Stimulated activated CD4-positive, alpha-beta T cell treated with anti-CD3 and anti-CD28 coated beads, Interleukin-4, amount 100 ng/mL, for 1 hour (primary cell): ENCODE measurements around the gene CHCHD4.

ENCODE experiments used
- DNase-seq: peaks from one replicate; pipeline ENCODE4 v3.0.0-alpha.2; 2020

CHCHD4 gene

GRCh38 chr3:14148041-14148985 lies 23.6 kb upstream of the CHCHD4 start:
- no peak for DNase-seq

- no peak for DNase-seq
Measured at GRCh38 chr3:14147617-14148016, 22.9 kb upstream of the CHCHD4 start.

GRCh38 chr3:14147066-14147435 lies 22.4 kb upstream of the CHCHD4 start:
- no peak for DNase-seq

DNA sequence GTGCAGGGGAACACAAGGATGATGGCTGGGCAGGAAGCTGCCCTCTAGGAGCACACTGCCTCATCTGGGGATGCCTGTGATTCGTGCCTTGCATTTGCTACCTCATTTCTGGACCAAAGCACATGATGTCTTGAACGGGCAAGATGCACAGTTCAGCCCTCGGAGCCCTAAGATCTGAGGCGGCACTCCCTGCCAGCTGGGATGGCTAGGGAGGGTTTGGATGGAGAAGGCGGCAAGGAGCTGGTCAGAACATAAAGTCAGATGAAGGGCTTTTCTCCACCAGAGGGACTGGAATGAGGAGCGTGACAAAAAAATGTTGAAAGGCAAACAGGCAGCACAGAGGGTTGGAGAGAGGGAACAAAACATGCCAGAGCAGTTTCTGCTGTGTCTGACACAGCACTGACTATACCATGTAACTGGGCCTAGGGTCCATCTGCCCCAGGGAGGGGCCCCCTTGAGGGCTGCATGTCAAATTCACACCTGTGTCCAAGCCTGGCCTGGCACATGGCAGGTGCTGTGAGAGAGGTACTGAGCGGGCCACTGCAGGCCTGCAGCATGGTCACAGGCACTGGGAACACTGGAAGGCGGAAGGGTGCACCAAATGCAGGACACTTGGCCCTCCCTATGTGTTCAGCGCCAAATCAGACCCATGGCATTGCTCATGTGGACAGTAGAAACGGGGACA lies 21.9 kb upstream of the CHCHD4 start:
- no peak for DNase-seq

- no peak for DNase-seq
Measured at GRCh38 chr3:14145670-14146380, 21.2 kb upstream of the CHCHD4 start.

DNA sequence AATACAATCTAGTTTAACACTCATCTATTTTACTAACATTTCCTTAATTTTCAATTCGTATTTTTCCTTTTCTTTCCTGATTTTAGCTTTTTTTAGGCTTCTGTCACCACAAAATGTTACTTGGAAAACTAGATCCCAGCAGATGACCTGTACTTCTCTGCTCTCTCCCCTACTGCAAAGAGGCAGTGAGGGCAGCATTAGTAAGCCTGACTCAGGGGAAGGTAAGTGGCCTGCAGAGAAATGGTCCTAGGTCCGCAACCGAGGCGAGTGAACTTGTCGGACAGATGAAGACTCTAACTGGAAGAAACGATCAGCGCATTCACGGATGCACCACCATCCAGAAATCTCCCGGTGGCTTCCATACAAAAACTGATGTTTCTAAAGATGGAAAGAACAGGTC lies 20.6 kb upstream of the CHCHD4 start:
- DNase-seq: no peak

DNA sequence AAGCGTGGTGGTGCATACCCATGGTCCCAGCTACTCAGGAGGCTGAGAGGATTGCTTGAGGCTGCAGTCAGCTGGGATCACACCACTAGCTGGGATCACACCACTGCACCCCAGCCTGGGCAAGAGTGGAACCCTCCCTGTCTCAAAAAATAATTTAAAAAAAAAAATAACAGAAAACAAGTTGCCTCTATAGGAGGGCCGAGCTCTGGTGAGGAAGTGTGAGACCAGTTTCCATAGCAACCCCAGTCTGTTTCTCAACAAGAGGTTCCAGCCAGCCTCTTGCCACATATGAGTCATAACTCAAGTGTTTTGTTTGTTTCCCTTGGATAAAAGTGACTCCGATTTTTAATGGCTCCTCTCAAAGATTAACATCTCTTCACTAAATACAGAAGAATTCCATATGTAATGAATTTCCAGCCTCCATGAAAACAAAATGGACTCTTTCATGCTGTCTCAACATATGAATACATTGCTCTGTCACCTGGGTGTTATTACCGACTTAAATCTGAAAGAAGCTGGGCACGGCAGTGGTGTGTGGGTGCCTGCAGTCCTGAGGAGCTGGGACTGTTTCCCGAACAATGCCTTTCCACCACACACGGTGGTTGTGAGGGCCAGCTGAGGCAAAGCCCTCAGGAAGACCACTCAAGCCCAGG lies 19.9 kb upstream of the CHCHD4 start:
- DNase-seq: no peak

GRCh38 chr3:14143271-14144225 lies 18.9 kb upstream of the CHCHD4 start:
- no peak for DNase-seq

- peak; percentile 29 for DNase-seq
Measured at GRCh38 chr3:14142567-14143270, 18.0 kb upstream of the CHCHD4 start.

- DNase-seq: no peak
Measured at GRCh38 chr3:14141602-14142341, 17.1 kb upstream of the CHCHD4 start.

DNA sequence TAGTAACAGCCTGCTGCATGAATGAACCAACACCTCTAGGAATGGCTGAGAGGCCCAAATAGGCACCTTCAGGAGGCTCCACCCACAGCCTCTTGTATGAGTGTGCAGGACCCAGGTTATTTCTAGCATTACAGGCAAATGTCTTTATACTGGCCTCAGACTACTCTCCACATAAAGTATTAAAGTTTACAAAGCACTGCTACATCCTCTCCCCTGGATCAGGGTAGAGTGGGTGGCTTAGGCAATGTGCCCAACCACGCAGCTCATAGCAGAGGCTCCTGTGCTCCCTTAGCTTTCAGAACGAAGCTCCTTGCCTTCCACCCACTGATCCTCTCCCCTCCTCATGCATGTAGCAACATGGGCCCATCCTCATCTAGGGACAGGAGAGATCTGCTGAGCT lies 16.5 kb upstream of the CHCHD4 start:
- no peak for DNase-seq

DNA sequence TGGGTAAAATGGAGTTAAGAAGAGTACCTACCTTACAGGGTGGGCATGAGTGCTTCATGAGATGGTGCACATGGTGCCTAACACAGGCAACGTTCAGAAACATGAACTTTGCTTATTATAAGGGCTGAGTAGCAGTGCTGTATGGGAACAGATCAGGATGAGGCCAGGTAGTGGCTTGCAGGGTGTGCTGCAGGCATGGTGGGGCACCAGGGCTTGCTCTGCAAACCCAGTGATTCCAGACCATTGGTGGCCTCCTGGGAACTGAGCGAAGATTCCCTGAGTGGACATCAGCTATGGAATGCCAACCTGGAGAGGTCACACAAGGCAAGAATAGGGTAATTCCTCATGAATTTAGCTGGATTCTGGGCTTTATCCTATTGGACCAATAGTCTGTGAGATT lies 16.0 kb upstream of the CHCHD4 start:
- no peak for DNase-seq

- DNase-seq: no peak
Measured at GRCh38 chr3:14139771-14140170, 15.1 kb upstream of the CHCHD4 start.

- no peak for DNase-seq
Measured at GRCh38 chr3:14138878-14139655, 14.4 kb upstream of the CHCHD4 start.

GRCh38 chr3:14138109-14138877 lies 13.6 kb upstream of the CHCHD4 start:
- no peak for DNase-seq

GRCh38 chr3:14137445-14137844 lies 12.8 kb upstream of the CHCHD4 start:
- no peak for DNase-seq

DNA sequence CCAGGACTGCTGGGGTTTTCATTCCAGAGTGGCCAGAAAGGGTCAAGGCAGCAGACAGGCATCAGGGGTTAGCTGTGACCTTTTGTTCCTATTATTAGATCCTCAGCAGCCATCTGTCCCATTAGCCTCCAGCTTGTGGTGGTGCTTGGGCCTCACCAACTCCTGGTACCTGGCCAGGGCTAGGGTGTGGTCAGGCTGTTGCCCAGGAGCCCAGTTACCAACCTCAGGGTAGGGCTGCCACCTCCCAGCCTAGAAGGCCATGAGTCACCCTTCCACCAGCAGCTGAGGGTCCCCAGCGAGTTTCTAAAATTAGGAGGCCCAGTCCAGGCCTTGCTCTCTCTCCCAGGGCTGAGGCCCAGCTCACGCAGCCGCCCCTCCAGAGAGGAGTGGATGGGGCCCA lies 12.3 kb upstream of the CHCHD4 start:
- DNase-seq: no peak

- DNase-seq: no peak
Measured at GRCh38 chr3:14135581-14135980, 10.9 kb upstream of the CHCHD4 start.

DNA sequence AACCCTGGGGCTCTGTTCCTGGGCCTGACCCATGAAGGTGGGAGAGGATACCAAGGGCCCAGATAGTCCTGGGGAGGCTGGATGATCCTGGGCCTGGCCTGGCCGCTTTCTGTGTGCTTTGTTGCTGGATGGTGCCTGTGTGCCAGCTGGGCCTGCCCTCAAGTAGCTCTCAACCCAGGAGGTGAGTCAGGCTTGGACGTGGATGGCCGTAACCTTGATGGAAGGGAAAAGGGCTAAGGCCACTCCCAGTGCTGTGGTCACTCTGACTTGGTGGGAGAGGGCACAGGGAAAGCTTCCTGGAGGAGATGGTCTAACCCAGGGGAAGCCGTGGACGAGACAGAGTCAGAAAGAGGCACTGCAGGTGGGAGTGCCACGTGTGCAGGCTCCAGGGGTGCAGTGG lies 9.6 kb upstream of the CHCHD4 start:
- DNase-seq: no peak
